Measurements from ENCODE around the gene PGC. TPM values are rescaled to one million over a fixed set of nuclear protein-coding genes. Genes with fewer than 3 reads are reported as not detected.

Gene PGC
- total and polyA plus RNA-seq, 8 donors = 1.0 to 33.6 (median 3.2) TPM

GRCh38 chr6:41704656-41705310 is 42.4 kb downstream of the PGC start:
- 85 to 93% methylated on average over 5 of the region's 5 CpGs for WGBS, 2 donors
- ATAC-seq (peak in 1 of 4 donors; percentile 30), DNase-seq (no peak), FAIRE-seq (no peak)
- no peaks in the 10 kb centered on the region for H3K27me3 ChIP-seq
- no peak overlapping the region for H3K4me3 ChIP-seq
- intact Hi-C loops (cut with DNase I) = no loop called here
- no peaks in the 10 kb centered on the region for H3K36me3 ChIP-seq
- no peaks in the 10 kb centered on the region for H3K9me3 ChIP-seq
- no peak overlapping the region for H3K27ac ChIP-seq
- TF ChIP-seq CTCF (IDR thresholded peaks at IDR 0.05) = no peak
- H3K4me1 ChIP-seq = no peaks in the 10 kb centered on the region

DNA sequence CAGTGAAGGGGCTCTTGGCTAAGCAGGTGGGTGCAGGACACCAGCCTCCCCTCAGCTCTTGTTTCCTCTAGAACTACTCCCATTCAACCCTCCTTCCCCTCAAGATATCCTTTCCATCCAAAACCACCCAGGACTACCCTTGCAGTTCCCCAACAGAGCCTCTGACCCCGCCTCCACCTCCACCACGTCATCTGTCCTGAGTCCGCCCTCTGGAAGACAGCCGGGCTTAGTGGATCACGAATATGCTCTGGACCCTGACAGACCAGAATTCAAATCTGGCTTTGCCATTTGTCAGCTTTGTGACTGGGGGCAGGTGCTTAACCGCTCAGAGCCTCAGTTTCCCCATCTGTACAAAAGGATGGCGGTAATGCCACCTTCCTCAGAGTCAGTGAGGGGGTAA is 43.2 kb downstream of the PGC start:
- 79 to 91% methylated on average over 7 of the region's 7 CpGs for WGBS, 2 donors
- intact Hi-C loops (cut with DNase I) = no loop called here
- DNase-seq = no peak

GRCh38 chr6:41702771-41703494 is 44.3 kb downstream of the PGC start:
- H3K4me3 ChIP-seq = no peak overlapping the region
- intact Hi-C loops (cut with DNase I) = no loop called here
- ATAC-seq (no peak), FAIRE-seq (no peak), DNase-seq (no peak)
- TF ChIP-seq CTCF (IDR thresholded peaks at IDR 0.05) = no peak
- no peak overlapping the region for H3K27ac ChIP-seq
- WGBS, 2 donors = 87 to 93% methylated on average over 14 of the region's 14 CpGs
- H3K36me3 ChIP-seq = no peaks in the 10 kb centered on the region
- no peaks in the 10 kb centered on the region for H3K9me3 ChIP-seq
- H3K27me3 ChIP-seq = no peaks in the 10 kb centered on the region
- H3K4me1 ChIP-seq = peaks cover 0 to 5% (median 5%) of the 10 kb centered on the region in 3 donors

More for the DNA sequence above, 43.2 kb downstream of the PGC start:
- Histone ChIP-seq H3K9me3 (no peaks in the 10 kb centered on the region), H3K4me1 (peaks cover 0 to 5% (median 5%) of the 10 kb centered on the region in 3 donors), H3K36me3 (no peaks in the 10 kb centered on the region), H3K27ac (no peak overlapping the region), H3K27me3 (no peaks in the 10 kb centered on the region), H3K4me3 (no peak overlapping the region)
- no peak for FAIRE-seq
- ATAC-seq = no peak
- TF ChIP-seq CTCF (IDR thresholded peaks at IDR 0.05) = no peak

DNA sequence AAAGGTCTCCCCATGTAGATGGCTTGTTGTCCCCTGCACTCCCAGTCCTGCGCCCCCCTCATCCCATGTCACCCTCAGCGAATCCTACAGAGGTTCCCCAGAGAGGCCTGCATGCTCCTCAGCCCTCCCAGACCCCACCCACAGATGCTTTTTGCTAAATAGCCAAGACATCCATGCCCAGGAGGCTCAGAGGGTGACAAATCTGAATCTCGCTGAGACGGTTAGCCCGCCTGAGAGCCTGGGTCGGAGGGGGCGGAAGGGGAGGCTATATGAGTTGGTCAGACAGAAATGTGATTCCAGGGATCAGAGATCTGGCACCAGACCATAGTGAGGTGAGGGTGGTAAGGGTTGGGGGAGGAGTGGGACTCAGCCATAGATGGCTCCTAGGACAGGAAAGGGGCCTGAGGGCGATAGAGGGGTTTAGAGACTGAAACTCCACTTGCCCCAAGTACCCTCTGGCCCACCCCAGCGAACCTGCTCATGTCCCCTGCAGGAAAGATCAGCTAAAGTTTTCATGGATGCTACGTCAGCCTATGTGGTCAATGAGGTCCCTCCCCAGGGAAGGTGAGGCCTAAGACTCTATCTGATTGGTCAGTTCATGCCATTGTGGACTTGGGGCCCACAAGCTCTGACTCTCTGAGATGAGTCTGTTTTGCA is 45.0 kb downstream of the PGC start:
- no peak for DNase-seq
- no peak for ATAC-seq
- intact Hi-C loops (cut with DNase I) = no loop called here
- Histone ChIP-seq H3K9me3 (no peaks in the 10 kb centered on the region), H3K4me3 (no peak overlapping the region), H3K27ac (no peak overlapping the region), H3K36me3 (no peaks in the 10 kb centered on the region), H3K4me1 (peaks cover 0 to 5% (median 5%) of the 10 kb centered on the region in 3 donors), H3K27me3 (no peaks in the 10 kb centered on the region)
- FAIRE-seq = no peak
- no peak for TF ChIP-seq CTCF (IDR thresholded peaks at IDR 0.05)
- 96 to 98% methylated on average over 10 of the region's 10 CpGs for whole genome bisulfite sequencing, 2 donors

Data from pancreas (tissue), 10 donors.